NB4 (cell line): Measurements from ENCODE around the gene LRRFIP2.

Source experiments
- CTCF ChIP-seq: IDR thresholded peaks from one replicate; pipeline ENCODE4 v1.5.1; 2012; ENCODE audit warnings: low read depth, low read length
- MYC ChIP-seq: IDR thresholded peaks from 2 replicates; pipeline ENCODE4 v1.6.1; 2011; ENCODE audit warnings: low read depth, low read length
- POLR2A ChIP-seq: IDR thresholded peaks from 2 replicates; pipeline ENCODE4 v1.6.1; 2011; ENCODE audit warnings: mild to moderate bottlenecking; ENCODE audit not compliant: insufficient read length; ENCODE audit errors: extremely low read depth

DNA sequence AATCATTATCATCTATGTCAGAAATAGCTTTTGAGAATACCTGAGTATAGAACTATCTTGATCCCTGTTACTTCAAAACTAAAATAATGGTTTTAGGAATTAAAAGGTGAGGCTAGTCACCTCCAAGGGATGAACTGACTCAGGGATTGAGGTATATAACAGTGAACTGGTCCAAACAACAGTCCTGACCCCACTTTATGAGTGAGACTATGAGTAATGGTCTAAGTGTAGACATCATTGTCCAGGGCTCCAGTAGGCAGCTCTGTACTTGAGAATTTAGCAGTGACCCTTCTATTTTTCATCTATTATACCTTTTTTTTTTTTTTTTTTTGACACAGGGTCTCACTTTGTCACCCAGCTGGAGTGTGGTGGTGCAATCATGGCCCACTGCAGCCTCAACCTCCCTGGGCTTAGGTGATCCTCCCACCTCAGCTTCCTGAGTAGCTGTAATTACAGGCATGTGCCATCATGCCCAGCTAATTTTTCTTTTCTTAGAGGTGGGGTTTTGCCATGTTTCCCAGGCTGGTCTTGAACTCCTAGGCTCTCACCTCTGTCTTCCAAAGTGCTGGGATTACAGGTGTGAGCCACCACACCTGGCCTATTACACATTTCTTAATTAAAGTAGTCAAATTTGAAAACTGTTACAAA lies 144.7 kb downstream of the LRRFIP2 start:
- TF ChIP-seq MYC (no peak), CTCF (no peak), POLR2A (no peak)
